ENCODE measurements around the gene CENPU.

CENPU gene

GRCh38 chr4:184778325-184778724, 44.4 kb upstream of the CENPU start (continued):
- no peak for TF ChIP-seq ZSCAN30 (tag by site-specific recombination; IDR thresholded peaks at IDR 0.05)
- TF ChIP-seq ZNF121 (tag by site-specific recombination; IDR thresholded peaks at IDR 0.05), result no peak
- TF ChIP-seq ZNF426 (tag by site-specific recombination; IDR thresholded peaks at IDR 0.05), result no peak
- no peak for TF ChIP-seq YY2 (tag by site-specific recombination; IDR thresholded peaks at IDR 0.05)
- no peak for TF ChIP-seq ZNF423 (tag by site-specific recombination; IDR thresholded peaks at IDR 0.05)
- TF ChIP-seq EGR2 (tag by site-specific recombination; IDR thresholded peaks at IDR 0.05; ENCODE audit: low read depth), result no peak
- TF ChIP-seq ZNF621 (tag by site-specific recombination; IDR thresholded peaks at IDR 0.05), result no peak
- TF ChIP-seq ZNF518A (tag by site-specific recombination; conservative IDR thresholded peaks at IDR 0.05; ENCODE audit: low read depth), result no peak
- TF ChIP-seq ZNF341 (tag by site-specific recombination; IDR thresholded peaks at IDR 0.05; ENCODE audit: low read depth), result no peak
- no peak for TF ChIP-seq ZNF391 (tag by site-specific recombination; IDR thresholded peaks at IDR 0.05; ENCODE audit: borderline replicate concordance, low read depth)
- TF ChIP-seq PRDM1 (tag by site-specific recombination; IDR thresholded peaks at IDR 0.05), result no peak
- TF ChIP-seq GFI1B (tag by site-specific recombination; IDR thresholded peaks at IDR 0.05), result no peak
- no peak for TF ChIP-seq ZNF155 (tag by site-specific recombination; IDR thresholded peaks at IDR 0.05)
- no peak for TF ChIP-seq ZNF707 (tag by site-specific recombination; IDR thresholded peaks at IDR 0.05)
- TF ChIP-seq ZNF776 (tag by site-specific recombination; IDR thresholded peaks at IDR 0.05; ENCODE audit: borderline replicate concordance), result no peak

- H3K36me3 ChIP-seq (ENCODE audit: control insufficient read depth in 2 of 2, insufficient read depth in 1 of 2, low read length in 2 of 2), result peaks cover 0 to 27% of the 10 kb centered on the region in 2 experiments; a peak in 1 of 3 replicates
- ChIA-PET POLR2A (no interaction called here), CTCF (no interaction called here)
- no peak for TF ChIP-seq BCL11A (tag by site-specific recombination; IDR thresholded peaks at IDR 0.05; ENCODE audit: low read depth)
- no peak overlapping the region for H3K27ac ChIP-seq (ENCODE audit: extremely low read depth, low read depth, low read length)
- no peaks in the 10 kb centered on the region for H3K9me3 ChIP-seq (ENCODE audit: control insufficient read depth, insufficient read depth, low read depth, low read length)
- no peaks in the 10 kb centered on the region for H3K4me1 ChIP-seq (ENCODE audit: control insufficient read depth, insufficient read depth, low read length)
- no peak overlapping the region for H3K4me3 ChIP-seq (ENCODE audit: low read depth, low read length)
Observed at GRCh38 chr4:184776821-184777220, 42.9 kb upstream of the CENPU start.

GRCh38 chr4:184775854-184776555, 42.1 kb upstream of the CENPU start:
- ChIA-PET POLR2A (no interaction called here), CTCF (no interaction called here)
- no peaks in the 10 kb centered on the region for H3K9me3 ChIP-seq (ENCODE audit: control insufficient read depth, insufficient read depth, low read depth, low read length)
- H3K27ac ChIP-seq (ENCODE audit: extremely low read depth, low read depth, low read length), result no peak overlapping the region
- no peaks in the 10 kb centered on the region for H3K4me1 ChIP-seq (ENCODE audit: control insufficient read depth, insufficient read depth, low read length)
- peaks cover 0 to 27% of the 10 kb centered on the region in 2 experiments; a peak in 1 of 3 replicates for H3K36me3 ChIP-seq (ENCODE audit: control insufficient read depth in 2 of 2, insufficient read depth in 1 of 2, low read length in 2 of 2)
- no peak overlapping the region for H3K4me3 ChIP-seq (ENCODE audit: low read depth, low read length)
- TF ChIP-seq CTCF (tag by site-specific recombination; IDR thresholded peaks at IDR 0.05), result no peak
- no peak for TF ChIP-seq ZNF548 (tag by site-specific recombination; IDR thresholded peaks at IDR 0.05)
- TF ChIP-seq ZNF274 (IDR thresholded peaks at IDR 0.05; ENCODE audit: low read length), result no peak
- no peak for TF ChIP-seq ZNF274 (tag by site-specific recombination; IDR thresholded peaks at IDR 0.05; ENCODE audit: borderline replicate concordance)
- no peak for TF ChIP-seq ZNF660 (tag by site-specific recombination; IDR thresholded peaks at IDR 0.05)
- no peak for TF ChIP-seq ZNF610 (tag by site-specific recombination; IDR thresholded peaks at IDR 0.05; ENCODE audit: borderline replicate concordance)
- no peak for TF ChIP-seq ZNF18 (tag by site-specific recombination; IDR thresholded peaks at IDR 0.05)

Data from HEK293 (cell line).